DMS114 treated with DMSO at 0.1 percent for 48 hours (cell line): Measurements from ENCODE around the gene SRGAP2C.
"Not testable (repeated sequence)": the region's sequence is repeated elsewhere in the genome, so short reads cannot be mapped to it uniquely, and the experiment has no call there.

Experiments used
- DNase-seq: peaks from one replicate; lab custom pipeline; 2025; ENCODE audit not compliant: unreplicated experiment; lab: John Stamatoyannopoulos, UW

Gene SRGAP2C

GRCh38 chr1:121275435-121275834, 90.7 kb downstream of the SRGAP2C start:
- DNase-seq, result not testable (repeated sequence)

- not testable (repeated sequence) for DNase-seq
Measured at GRCh38 chr1:121278202-121278601, 93.4 kb downstream of the SRGAP2C start.

- not testable (repeated sequence) for DNase-seq
Measured at GRCh38 chr1:121278777-121279547, 94.2 kb downstream of the SRGAP2C start.

GRCh38 chr1:121279548-121279898, 94.7 kb downstream of the SRGAP2C start:
- not testable (repeated sequence) for DNase-seq

- DNase-seq, result not testable (repeated sequence)
Measured at GRCh38 chr1:121280699-121281317, 96.0 kb downstream of the SRGAP2C start.

- not testable (repeated sequence) for DNase-seq
Measured at GRCh38 chr1:121281480-121281879, 96.7 kb downstream of the SRGAP2C start.

- DNase-seq, result not testable (repeated sequence)
Measured at GRCh38 chr1:121283587-121284180, 98.9 kb downstream of the SRGAP2C start.

GRCh38 chr1:121292590-121292989, 107.8 kb downstream of the SRGAP2C start:
- DNase-seq, result not testable (repeated sequence)

GRCh38 chr1:121293263-121294204, 108.8 kb downstream of the SRGAP2C start:
- DNase-seq, result not testable (repeated sequence)

- not testable (repeated sequence) for DNase-seq
Measured at GRCh38 chr1:121294205-121294570, 109.4 kb downstream of the SRGAP2C start.

GRCh38 chr1:121296563-121296962, 111.8 kb downstream of the SRGAP2C start:
- DNase-seq, result not testable (repeated sequence)

GRCh38 chr1:121298529-121298928, 113.8 kb downstream of the SRGAP2C start:
- not testable (repeated sequence) for DNase-seq

GRCh38 chr1:121299514-121300149, 114.9 kb downstream of the SRGAP2C start:
- not testable (repeated sequence) for DNase-seq

- not testable (repeated sequence) for DNase-seq
Measured at GRCh38 chr1:121301876-121302275, 117.1 kb downstream of the SRGAP2C start.

- DNase-seq, result not testable (repeated sequence)
Measured at GRCh38 chr1:121307759-121308158, 123.0 kb downstream of the SRGAP2C start.

- DNase-seq, result not testable (repeated sequence)
Measured at GRCh38 chr1:121315509-121315908, 130.7 kb downstream of the SRGAP2C start.

- not testable (repeated sequence) for DNase-seq
Measured at GRCh38 chr1:121316081-121316480, 131.3 kb downstream of the SRGAP2C start.

- DNase-seq, result not testable (repeated sequence)
Measured at GRCh38 chr1:121317491-121318468, 133.0 kb downstream of the SRGAP2C start.

- DNase-seq, result not testable (repeated sequence)
Measured at GRCh38 chr1:121318687-121319086, 133.9 kb downstream of the SRGAP2C start.
